SK-N-SH (cell line): Measurements from ENCODE around the gene RFX4. TPM values are rescaled to one million over a fixed set of nuclear protein-coding genes. Genes with fewer than 3 reads are reported as not detected.

Experiments
- CTCF ChIA-PET: fragments of 300-600, 350-600 bp; formaldehyde crosslinking; extraction: SDS; loops from one replicate; lab custom pipeline; 2021; lab: Yijun Ruan, JAX
- POLR2A ChIA-PET: fragments of 350-600 bp; sonication (Branson Sonifier 250); formaldehyde crosslinking; extraction: SDS; loops from one replicate; lab custom pipeline; 2020; ENCODE audit warnings: antibody characterized with exemption, inconsistent platforms; lab: Yijun Ruan, JAX
- DNase-seq: peaks from one replicate; pipeline ENCODE4 v3.0.0; 2012
- H2AFZ ChIP-seq: fragments of 200-600 bp; sonication (generic); 2 replicates; pipeline ENCODE4 v1.8.1; 2016; ENCODE audit warnings: antibody characterized with exemption, mild to moderate bottlenecking, low read depth
- H3F3A ChIP-seq: fragments of 200-600 bp; sonication (generic); replicated peaks from 2 replicates; pipeline ENCODE3; 2016; ENCODE audit warnings: antibody characterized with exemption, mild to moderate bottlenecking; ENCODE audit not compliant: insufficient read depth
- H3K27ac ChIP-seq, 2 experiments: fragments of 200-500 bp in 1 of 2; fragments of 200-600 bp in 1 of 2; sonication (Bioruptor generic) in 1 of 2; sonication (generic), shearing (Covaris generic) in 1 of 2; 2 replicates each; pipeline versions ENCODE4 v1.5.1 to v1.6.1; 2014 to 2016; ENCODE audit warnings: low read depth in 2 of 2, inconsistent platforms in 1 of 2, low read length in 1 of 2, mild to moderate bottlenecking in 1 of 2, mixed read lengths in 1 of 2
- H3K27me3 ChIP-seq: fragments of 200-600 bp; sonication (generic), shearing (Covaris generic); 2 replicates; pipeline ENCODE4 v1.6.1; 2016; ENCODE audit warnings: mixed run types; ENCODE audit not compliant: insufficient read depth
- H3K36me3 ChIP-seq, 2 experiments: fragments of 200-500 bp in 1 of 2; fragments of 200-600 bp in 1 of 2; sonication (Bioruptor generic) in 1 of 2; sonication (generic) in 1 of 2; replicated peaks in 1 of 2; 2 replicates each; pipeline versions ENCODE3 to v1.5.1; 2014 to 2016; ENCODE audit warnings: low read length in 1 of 2, mild to moderate bottlenecking in 1 of 2; ENCODE audit not compliant: insufficient read depth in 2 of 2, control insufficient read depth in 1 of 2
- H3K4me1 ChIP-seq, 2 experiments: fragments of 200-500 bp in 1 of 2; fragments of 200-600 bp in 1 of 2; sonication (Bioruptor generic) in 1 of 2; sonication (generic), shearing (Covaris generic) in 1 of 2; 2 replicates each; pipeline versions ENCODE4 v1.5.1 to v1.6.1; 2014 to 2016; ENCODE audit warnings: low read depth in 1 of 2, low read length in 1 of 2, mixed run types in 1 of 2; ENCODE audit not compliant: insufficient read depth in 2 of 2, control insufficient read depth in 1 of 2
- H3K4me2 ChIP-seq: fragments of 200-600 bp; sonication (generic), shearing (Covaris generic); 2 replicates; pipeline ENCODE4 v1.6.1; 2017; ENCODE audit warnings: mixed run types
- H3K4me3 ChIP-seq, 2 experiments: fragments of 200-500 bp in 1 of 2; fragments of 200-600 bp in 1 of 2; sonication (Bioruptor generic) in 1 of 2; sonication (generic), shearing (Covaris generic) in 1 of 2; 2 replicates each; pipeline versions ENCODE4 v1.5.1 to v1.8.1; 2014 to 2016; ENCODE audit warnings: low read depth in 2 of 2, inconsistent platforms in 1 of 2, low read length in 1 of 2, mild to moderate bottlenecking in 1 of 2, mixed read lengths in 1 of 2, moderate library complexity in 1 of 2
- H3K79me2 ChIP-seq: fragments of 200-600 bp; sonication (generic); 2 replicates; pipeline ENCODE4 v1.8.1; 2017; ENCODE audit warnings: mild to moderate bottlenecking; ENCODE audit not compliant: insufficient read depth
- H3K9ac ChIP-seq: fragments of 200-600 bp; sonication (generic); 2 replicates; pipeline ENCODE4 v1.6.1; 2017; ENCODE audit warnings: mixed run types
- H3K9me2 ChIP-seq: fragments of 200-600 bp; sonication (generic); 2 replicates; pipeline ENCODE4 v1.6.1; 2017; ENCODE audit warnings: mixed run types
- H3K9me3 ChIP-seq: fragments of 200-600 bp; sonication (generic); 2 replicates; pipeline ENCODE4 v1.6.1; 2017; ENCODE audit warnings: mixed run types, mild to moderate bottlenecking, moderate library complexity
- H4K20me1 ChIP-seq: fragments of 200-600 bp; sonication (generic); 2 replicates; pipeline ENCODE4 v1.6.1; 2017; ENCODE audit warnings: mild to moderate bottlenecking, mixed run types; ENCODE audit not compliant: insufficient read depth
- FOXM1 ChIP-seq: IDR thresholded peaks from 2 replicates; pipeline ENCODE4 v1.4.0; 2012; ENCODE audit warnings: low read depth, mild to moderate bottlenecking
- GABPA ChIP-seq: IDR thresholded peaks from 2 replicates; pipeline ENCODE4 v1.4.0; 2012; ENCODE audit warnings: low read depth, mild to moderate bottlenecking
- JUND ChIP-seq: IDR thresholded peaks from 2 replicates; pipeline ENCODE4 v1.4.0; 2012
- MEF2A ChIP-seq: IDR thresholded peaks from 2 replicates; pipeline ENCODE4 v1.4.0; 2012; ENCODE audit warnings: low read depth, borderline replicate concordance
- MXI1 ChIP-seq: IDR thresholded peaks from 2 replicates; pipeline ENCODE4 v1.6.1; 2012; ENCODE audit warnings: mild to moderate bottlenecking, low read depth, low read length, improper control_type of control experiment
- NFIC ChIP-seq: IDR thresholded peaks from 2 replicates; pipeline ENCODE4 v1.4.0; 2012; ENCODE audit warnings: borderline replicate concordance
- SMC3 ChIP-seq: IDR thresholded peaks from 2 replicates; pipeline ENCODE4 v1.6.1; 2012; ENCODE audit warnings: low read depth, low read length, improper control_type of control experiment
- TCF12 ChIP-seq: IDR thresholded peaks from 2 replicates; pipeline ENCODE4 v1.4.0; 2012
- WGBS: methylation state at CpG from one replicate; pipeline ENCODE4 v1.1.6; 2017; ENCODE audit warnings: low lambda C conversion rate; 5-methylcytosine and 5-hydroxymethylcytosine counted together
- polyA plus RNA-seq, 3 experiments: library from polyadenylated mRNA; depleted of rRNA; stranded (reverse); fragments of >200 nt; gene quantifications; 2 replicates each; pipeline ENCODE4 v1.2.3, GENCODE V29; 2012
- TF ChIP-seq, protein P1 (sequence below): IDR thresholded peaks from 2 replicates; pipeline ENCODE4 v1.4.0; 2012; ENCODE audit warnings: low read depth
- TF ChIP-seq, protein P2 (sequence below): fragments of 150-350 bp; IDR thresholded peaks from 2 replicates; pipeline ENCODE4 v1.6.1; 2017; ENCODE audit warnings: antibody characterized with exemption, low read length, low read depth, borderline replicate concordance
- TF ChIP-seq, protein P3 (sequence below): IDR thresholded peaks from 2 replicates; pipeline ENCODE4 v1.4.0; 2012; ENCODE audit warnings: low read depth, borderline replicate concordance

The RFX4 gene
- polyA plus RNA-seq, 1 of the 3 experiments (the other 2 are of a cell fraction): not detected

DNA sequence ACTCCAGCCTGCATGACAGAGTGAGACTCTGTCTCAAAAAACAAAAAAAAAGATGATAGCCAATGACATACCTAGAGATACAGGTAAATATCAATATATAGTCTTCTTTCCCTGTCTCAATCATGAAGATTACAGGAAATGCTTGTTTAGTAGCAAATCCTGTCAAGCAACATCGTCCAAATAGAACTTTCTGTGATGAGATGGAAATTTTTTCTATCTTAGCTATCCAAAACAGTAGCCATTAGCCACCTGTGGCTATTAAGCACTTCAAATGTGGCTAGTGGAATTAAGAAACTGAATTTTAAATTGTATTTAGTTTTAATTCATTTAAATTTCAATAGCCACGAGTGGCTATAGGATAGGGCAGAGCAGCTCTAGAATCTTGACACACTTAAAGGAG is 158.4 kb downstream of the RFX4 start (continued):
- no peak for TF ChIP-seq MEF2A
- no peak for TF ChIP-seq NFIC
- no peak for TF ChIP-seq MXI1
- TF ChIP-seq, protein P1, sequence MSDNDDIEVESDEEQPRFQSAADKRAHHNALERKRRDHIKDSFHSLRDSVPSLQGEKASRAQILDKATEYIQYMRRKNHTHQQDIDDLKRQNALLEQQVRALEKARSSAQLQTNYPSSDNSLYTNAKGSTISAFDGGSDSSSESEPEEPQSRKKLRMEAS: no peak

DNA sequence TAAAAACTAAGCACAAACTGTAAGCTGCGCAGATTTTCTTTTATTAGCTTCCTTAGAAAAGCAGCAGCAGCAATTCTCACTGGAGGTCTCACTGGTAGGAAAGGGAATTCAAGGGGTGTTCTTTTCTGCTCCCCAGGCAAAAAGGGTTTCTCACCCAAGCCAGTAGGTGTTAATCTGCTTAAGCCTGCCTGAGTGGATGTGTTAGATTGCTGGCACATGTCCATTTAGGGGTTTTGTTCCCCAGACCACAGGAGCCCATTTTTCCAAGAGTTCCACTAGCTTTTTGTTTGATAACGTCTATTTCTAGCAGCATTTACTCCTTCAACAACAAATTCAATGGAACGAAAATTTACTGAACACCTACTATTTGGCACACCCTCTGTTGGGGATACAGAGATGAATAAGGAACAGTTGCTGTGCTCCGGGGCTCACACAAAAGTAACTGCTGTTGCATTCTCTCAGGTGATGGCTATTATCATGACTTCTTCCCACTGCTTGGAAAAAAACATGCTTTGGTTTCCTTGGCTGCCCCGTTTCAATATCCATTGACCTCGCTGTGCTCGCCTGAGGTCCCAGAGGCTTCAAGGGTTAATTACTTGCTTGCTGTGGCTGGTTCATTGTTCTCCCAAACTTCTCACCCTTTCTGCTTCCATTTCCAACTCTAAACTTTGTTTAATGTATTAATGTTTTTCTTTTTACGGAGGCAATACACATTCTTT is 160.6 kb downstream of the RFX4 start:
- Histone ChIP-seq H3K9me3 (no peaks in the 10 kb centered on the region), H3K36me3 (no peaks in the 10 kb centered on the region), H3K9me2 (no peaks in the 10 kb centered on the region), H3K27ac (no peak overlapping the region), H3K4me1 (no peaks in the 10 kb centered on the region), H3K9ac (no peak overlapping the region), H3K4me3 (no peak overlapping the region), H3K79me2 (no peaks in the 10 kb centered on the region), H4K20me1 (no peaks in the 10 kb centered on the region), H2AFZ (no peak overlapping the region), H3K27me3 (no peaks in the 10 kb centered on the region), H3K4me2 (no peak overlapping the region), H3F3A (no peaks in the 10 kb centered on the region)
- TF ChIP-seq JUND: no peak
- no peak for TF ChIP-seq MEF2A
- TF ChIP-seq GABPA: no peak
- DNase-seq: no peak
- CTCF ChIA-PET: interaction anchor here (0.6 to 1.2 kb wide), 2 partner anchors 21 to 60 kb away, joined by 3 read pairs; no protein-coding TSS in a partner anchor
- WGBS: 81% methylated on average over 8 of the region's 8 CpGs
- POLR2A ChIA-PET: no interaction called here

DNA sequence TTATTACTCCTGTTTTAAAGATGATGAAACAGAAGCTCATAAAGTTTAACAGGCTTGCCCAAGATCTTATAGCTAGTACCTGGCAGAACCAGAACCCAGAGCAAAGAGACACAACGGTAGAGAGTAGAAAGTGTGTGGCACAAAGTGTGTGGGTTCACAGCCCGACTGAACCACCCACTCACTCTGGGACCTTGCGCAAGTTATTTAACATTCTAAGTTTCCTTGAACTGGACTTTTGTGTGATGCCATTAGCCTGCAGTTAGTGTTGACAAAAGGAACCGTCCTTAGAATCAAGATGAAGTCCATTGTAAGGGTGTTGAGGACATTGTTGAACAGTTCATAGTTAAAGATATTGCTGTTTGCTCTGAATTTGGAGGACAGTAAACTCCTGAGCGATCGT is 161.8 kb downstream of the RFX4 start:
- no peak overlapping the region for H2AFZ ChIP-seq
- no peak overlapping the region for H3K4me3 ChIP-seq
- H3K4me2 ChIP-seq: no peak overlapping the region
- H3K9me3 ChIP-seq: no peaks in the 10 kb centered on the region
- no peaks in the 10 kb centered on the region for H4K20me1 ChIP-seq
- 68% methylated on average over 6 of the region's 6 CpGs for WGBS
- no peak for TF ChIP-seq TCF12
- no peak for TF ChIP-seq SMC3
- no peak for TF ChIP-seq FOXM1
- TF ChIP-seq, protein P2, sequence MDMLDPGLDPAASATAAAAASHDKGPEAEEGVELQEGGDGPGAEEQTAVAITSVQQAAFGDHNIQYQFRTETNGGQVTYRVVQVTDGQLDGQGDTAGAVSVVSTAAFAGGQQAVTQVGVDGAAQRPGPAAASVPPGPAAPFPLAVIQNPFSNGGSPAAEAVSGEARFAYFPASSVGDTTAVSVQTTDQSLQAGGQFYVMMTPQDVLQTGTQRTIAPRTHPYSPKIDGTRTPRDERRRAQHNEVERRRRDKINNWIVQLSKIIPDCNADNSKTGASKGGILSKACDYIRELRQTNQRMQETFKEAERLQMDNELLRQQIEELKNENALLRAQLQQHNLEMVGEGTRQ: no peak
- TF ChIP-seq, protein P3, sequence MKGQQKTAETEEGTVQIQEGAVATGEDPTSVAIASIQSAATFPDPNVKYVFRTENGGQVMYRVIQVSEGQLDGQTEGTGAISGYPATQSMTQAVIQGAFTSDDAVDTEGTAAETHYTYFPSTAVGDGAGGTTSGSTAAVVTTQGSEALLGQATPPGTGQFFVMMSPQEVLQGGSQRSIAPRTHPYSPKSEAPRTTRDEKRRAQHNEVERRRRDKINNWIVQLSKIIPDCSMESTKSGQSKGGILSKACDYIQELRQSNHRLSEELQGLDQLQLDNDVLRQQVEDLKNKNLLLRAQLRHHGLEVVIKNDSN: no peak
- TF ChIP-seq, all 33 proteins: peak for 0
- no peak for DNase-seq
- no peaks in the 10 kb centered on the region for H3K79me2 ChIP-seq
- no peaks in the 10 kb centered on the region for H3K4me1 ChIP-seq
- CTCF ChIA-PET: interaction anchor here (0.7 kb wide), 1 partner anchor 14 kb away, joined by 3 read pairs; no protein-coding TSS in a partner anchor
- H3K9me2 ChIP-seq: no peaks in the 10 kb centered on the region
- H3K27ac ChIP-seq: no peak overlapping the region
- H3K9ac ChIP-seq: no peak overlapping the region
- POLR2A ChIA-PET: no interaction called here
- no peaks in the 10 kb centered on the region for H3F3A ChIP-seq
- no peaks in the 10 kb centered on the region for H3K36me3 ChIP-seq
- no peaks in the 10 kb centered on the region for H3K27me3 ChIP-seq
